A549 treated with DMSO at 1 μM for 4 hours (cell line): ENCODE data around the gene CFAP99. TPM values are rescaled to one million over a fixed set of nuclear protein-coding genes. Genes with fewer than 3 reads are reported as not detected.

Source experiments
- total RNA-seq: library from RNA; stranded (reverse); fragments of 200-300 nt; extraction: Qiagen RNA extraction; gene quantifications from 5 replicates; pipeline ENCODE4 v1.2.3, GENCODE V29; 2022; ENCODE audit warnings: low read depth

The CFAP99 gene
- total RNA-seq, result 0.07 to 0.19 TPM (median 0.11 TPM) in 4 of 5 replicates, not detected in the other

GRCh38 chr4:2418650-2419571 is at the start of gene CFAP99:
Gene CFAP99, plus strand, starts transcription at chr4:2418955.

GRCh38 chr4:2417765-2418649 is 748 bp upstream of the CFAP99 start, which contains the start of gene ZFYVE28:
Gene ZFYVE28, minus strand, starts transcription at chr4:2418645. Its CDS starts 322 bp downstream, at chr4:2418323.

GRCh38 chr4:2468456-2469191 is 49.9 kb downstream of the CFAP99 start, which contains the start of gene RNF4:
Gene RNF4, plus strand, starts transcription at chr4:2469106. Its CDS starts 21,388 bp downstream, at chr4:2490494.

Other genes with a start within 250 kb of the CFAP99 start
- 6.8 to 8.9 TPM (median 7.9 TPM) in 5 replicates for gene HAUS3, start 176.8 kb upstream of the CFAP99 start, total RNA-seq
- gene POLN, start 176.8 kb upstream of the CFAP99 start, total RNA-seq, result 0.40 to 0.72 TPM (median 0.66 TPM) in 5 replicates
- gene MXD4, start 156.8 kb upstream of the CFAP99 start, total RNA-seq, result 13.2 to 19.9 TPM (median 16.4 TPM) in 5 replicates
- gene ZFYVE28, start 310 bp upstream of the CFAP99 start, total RNA-seq, result 1.3 to 2.7 TPM (median 2.4 TPM) in 5 replicates
- gene RNF4, start 50.2 kb downstream of the CFAP99 start, total RNA-seq, result 61.9 to 89.6 TPM (median 65.2 TPM) in 5 replicates
- gene FAM193A, start 117.7 kb downstream of the CFAP99 start, total RNA-seq, result 7.5 to 10.0 TPM (median 9.1 TPM) in 5 replicates